HG02870 (cell line): ENCODE data around the gene IQSEC1.

Experiments used
- ATAC-seq: cut with Tn5 transposase; IDR thresholded peaks from one replicate; pipeline ENCODE4 v1.9.1; 2021; ENCODE audit warnings: mild to moderate bottlenecking, moderate library complexity; ENCODE audit not compliant: unreplicated experiment

The IQSEC1 gene

DNA sequence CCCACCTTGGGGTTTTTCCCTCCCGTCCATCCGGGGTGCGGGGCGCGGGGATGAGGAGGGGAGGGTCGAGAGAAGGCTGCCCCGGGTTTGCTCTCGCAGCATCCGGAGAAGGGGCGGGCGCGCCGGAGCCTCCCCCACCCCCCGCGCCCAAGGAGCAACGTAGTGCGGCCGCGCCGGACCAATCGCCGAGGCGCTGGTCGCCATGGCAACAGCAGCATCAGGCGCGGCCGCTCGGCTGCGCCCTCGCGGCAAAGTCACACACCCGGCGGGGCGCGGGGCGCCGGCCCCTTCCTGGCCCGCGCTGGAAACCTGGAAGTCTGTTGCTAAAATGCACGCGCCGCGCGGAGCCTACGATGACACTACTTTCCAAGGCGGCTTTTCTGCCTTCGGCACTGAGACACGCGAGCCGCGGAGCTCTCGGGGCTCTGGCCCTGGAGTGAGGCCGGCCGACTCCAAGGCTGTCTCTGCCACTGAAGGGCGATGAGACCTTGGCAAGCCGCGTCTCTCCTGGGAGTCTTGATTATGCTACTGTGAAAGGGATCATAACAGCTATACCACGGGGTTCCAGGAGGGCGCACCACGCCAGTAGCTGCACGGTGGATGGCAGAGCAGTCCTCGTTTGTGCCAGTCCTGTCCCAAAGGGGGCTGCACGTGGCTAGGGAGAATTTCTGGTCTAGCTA is at the start of gene IQSEC1:
Gene IQSEC1, minus strand, starts transcription at position 104 of the 680 bp plus-strand sequence. CDS start 415 bp downstream, outside the sequence.
- ATAC-seq, result peak; percentile 31

DNA sequence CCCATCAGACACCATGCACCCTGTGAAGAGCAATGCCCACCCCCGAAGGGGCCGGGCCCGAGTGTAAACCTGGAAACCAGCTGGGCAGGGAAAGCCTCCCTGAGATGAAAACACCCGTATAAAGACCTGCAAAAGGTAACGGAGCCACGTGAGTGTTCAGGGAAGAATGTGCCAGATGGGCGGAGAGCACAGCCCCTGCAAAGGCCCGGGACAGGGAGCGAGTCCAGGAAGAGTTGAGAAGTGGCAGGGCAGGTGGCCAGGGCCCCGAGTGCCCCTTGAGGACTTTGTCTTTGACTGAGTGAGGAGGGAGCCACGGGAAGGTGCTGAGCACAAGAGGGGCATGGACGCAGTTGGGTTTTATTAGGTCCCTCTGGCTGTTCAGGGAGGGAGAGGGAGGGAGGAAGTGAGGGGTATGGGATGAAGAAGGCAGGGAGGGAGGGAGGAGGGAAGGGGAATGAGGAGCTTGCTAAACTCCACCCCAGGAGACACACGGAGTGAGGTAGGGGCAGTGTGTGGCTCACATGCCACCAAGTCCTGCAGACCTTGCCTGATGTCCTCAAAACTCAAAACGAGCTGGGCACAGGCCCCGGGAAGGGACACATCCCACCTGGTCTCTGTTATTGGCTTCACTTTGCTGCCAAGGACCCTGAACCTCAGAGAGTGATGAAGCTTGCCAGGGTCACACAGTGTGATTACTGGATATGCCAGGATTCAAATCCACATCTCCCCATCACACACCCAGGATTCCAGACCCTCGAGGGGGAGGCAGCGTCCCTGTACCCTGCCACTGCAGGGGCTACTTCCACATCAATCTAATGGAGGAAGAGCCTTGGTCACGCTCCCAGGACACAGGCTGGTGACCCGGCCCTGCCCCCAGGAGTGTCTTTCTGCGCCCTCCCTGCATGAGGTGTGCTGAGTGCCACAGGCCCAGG is 49.1 kb upstream of the IQSEC1 start:
- ATAC-seq, result no peak

DNA sequence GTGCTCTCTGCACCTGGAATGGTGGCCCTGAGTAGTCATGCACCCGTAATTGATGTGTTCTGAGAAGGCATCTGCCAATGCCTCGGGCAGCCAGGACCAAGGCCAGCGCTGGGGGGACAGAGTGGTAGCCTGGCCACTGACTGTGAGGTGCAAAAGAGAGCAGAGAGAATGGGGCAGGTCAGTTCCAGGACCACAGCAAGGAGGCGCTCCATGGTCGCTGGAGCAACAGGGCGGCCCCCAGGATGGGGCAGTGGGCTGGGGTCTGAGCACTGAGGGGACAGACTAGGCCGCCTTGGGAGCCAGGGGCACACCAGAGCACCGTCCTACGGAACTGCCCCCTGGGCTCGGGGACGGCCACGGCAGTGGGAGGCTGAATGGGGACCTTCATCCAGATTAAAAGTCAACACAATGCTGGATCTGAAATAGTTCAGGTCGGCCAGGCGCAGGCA is 48.3 kb upstream of the IQSEC1 start:
- ATAC-seq, result no peak

GRCh38 chr3:13120928-13121552 is 47.8 kb upstream of the IQSEC1 start:
- ATAC-seq, result no peak

DNA sequence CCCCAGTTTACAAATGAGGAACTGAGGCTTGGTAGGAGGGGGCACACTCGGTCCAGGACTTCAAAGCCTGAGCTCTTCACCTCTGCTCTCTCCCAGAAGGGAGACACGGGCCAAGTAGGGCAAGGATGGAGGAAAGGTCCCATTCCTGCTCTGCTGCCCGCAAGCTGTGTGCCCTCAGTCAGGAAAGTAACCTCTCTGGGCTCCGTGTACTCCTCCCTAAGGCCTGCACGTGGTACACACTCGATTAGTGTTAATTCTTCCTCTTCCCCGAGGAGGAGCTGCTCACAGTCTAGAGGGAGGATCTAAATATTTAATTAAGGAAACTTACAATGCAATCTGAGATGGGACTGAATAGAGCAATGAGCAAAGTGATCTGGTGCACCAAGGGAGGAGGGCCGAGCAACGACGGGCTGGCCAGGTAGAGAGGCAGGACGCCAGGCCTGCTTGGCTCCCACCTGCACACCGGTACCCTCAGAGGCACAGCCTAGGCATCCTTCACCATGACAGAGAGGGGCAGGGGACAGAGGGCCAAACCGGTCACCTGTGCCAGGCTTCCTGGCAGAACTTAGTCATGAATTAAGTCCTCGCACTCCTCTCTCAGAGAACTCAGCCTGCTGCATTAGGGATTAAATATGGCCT is 47.2 kb upstream of the IQSEC1 start:
- no peak for ATAC-seq

DNA sequence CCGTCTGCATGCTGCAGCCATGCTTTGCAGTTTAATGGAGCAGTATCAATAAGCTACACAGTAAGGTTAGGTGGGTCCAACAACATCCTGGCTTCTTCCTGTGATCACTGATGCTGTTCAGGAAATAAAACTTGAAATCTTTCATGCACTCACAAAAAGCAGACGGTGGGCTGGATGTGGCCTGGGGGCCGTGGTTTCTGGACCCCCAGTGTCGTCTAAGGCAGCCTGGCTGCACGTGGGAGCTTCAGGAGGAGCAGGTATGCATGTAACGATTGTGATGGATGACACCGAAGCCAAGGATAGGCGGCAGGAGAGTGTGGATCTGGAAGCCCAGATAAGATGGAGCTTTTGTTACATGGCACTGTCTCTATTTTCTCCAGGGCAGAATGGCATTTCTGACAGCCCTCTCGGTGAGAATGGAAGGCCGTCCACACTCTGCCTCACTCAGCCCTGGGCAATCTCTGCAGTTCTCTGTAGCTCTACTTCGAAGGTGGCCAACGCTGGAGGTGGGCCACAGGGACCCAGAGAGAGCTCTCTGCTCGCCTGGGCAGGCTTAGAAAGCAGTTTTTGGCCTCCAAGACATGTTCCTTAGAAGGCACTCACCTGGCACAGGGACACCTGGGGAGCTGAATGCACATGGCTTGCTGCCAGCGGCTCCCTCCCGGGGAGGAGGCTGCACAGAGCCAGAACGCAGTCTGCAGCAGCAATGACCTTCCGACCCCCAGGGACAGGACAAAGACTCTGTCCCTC is 46.4 kb upstream of the IQSEC1 start:
- ATAC-seq, result no peak

DNA sequence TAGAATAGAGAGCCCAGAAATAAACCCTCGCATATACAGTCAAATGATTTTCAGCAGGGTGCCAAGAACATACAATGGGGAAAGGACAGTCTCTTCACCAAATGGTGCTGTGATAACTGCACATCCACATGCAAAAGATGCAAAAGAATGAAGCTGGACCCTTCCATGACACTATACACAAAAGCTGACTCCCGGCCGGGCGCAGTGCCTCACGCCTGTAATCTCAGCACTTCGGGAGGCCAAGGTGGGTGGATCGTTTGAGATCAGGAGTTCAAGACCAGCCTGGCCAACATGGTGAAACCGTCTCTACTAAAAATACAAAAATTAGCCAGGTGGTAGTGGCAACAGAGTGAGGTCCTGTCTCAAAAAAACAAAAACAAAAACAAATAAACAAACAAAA is 43.2 kb upstream of the IQSEC1 start:
- ATAC-seq, result no peak

GRCh38 chr3:13115991-13116390 is 42.8 kb upstream of the IQSEC1 start:
- ATAC-seq, result no peak

DNA sequence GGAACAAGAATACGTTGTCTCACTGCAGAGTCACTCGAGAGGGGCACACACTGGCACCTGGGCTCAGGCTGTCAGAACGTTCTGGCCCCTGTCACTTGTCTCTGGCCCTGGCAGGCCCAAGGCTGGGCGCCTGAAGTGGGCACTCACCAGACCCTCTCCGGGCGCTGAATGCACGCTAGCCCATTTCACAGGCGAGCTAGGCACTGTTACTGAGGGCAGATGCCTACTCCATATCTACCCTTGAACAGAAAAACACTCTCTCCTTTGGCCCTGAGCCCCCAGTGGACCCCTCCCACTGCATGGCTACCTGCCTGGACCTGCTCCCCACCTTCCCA is 42.3 kb upstream of the IQSEC1 start:
- ATAC-seq, result no peak

- ATAC-seq, result no peak
Observed at GRCh38 chr3:13114811-13115575, 41.8 kb upstream of the IQSEC1 start.

DNA sequence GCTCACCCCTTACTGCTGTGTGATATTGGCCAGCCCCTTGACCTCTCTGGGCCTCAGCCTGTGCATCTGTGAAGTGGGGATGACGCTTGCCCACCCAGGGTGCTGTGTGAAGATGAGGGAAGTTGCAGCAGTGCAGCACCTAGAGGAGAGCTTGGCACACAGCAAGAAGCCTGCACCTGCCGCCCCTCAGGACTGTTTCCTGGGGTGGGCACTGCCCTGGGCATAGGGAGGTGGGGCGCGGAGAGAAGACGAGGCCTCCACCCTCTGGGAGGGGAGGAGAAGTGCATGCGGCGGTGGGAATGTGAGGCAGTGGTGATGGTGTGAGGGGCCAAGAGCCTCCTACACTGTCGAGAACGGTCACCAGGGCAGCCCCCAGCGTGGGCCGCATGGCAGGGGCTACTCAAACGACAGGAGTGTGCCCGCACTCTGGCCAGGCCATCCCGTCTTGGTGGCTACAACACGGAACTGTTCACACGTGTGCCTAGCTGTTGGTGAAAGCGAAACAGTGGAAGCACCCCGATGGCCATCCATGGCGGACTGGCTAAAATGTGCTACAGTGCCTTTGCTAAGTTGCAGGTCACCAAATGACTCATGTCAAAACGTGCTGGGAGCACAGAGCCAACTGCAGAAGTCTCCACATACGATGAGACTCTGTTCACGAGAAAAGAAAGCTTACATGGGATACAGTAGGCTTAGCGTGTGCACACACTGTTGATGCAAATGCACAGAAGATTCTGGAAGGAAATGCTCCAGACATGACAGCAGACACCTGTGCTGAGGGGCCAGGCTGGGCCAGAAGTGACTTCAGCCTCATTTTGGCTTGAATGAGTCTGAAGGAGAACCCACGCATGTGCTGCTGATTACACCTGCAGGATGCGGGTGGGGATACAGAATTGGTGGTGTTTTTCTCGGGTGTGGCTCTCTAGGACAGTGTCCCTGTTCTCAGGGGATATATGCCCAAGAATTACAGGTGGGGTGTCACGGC is 40.4 kb upstream of the IQSEC1 start:
- ATAC-seq, result no peak

DNA sequence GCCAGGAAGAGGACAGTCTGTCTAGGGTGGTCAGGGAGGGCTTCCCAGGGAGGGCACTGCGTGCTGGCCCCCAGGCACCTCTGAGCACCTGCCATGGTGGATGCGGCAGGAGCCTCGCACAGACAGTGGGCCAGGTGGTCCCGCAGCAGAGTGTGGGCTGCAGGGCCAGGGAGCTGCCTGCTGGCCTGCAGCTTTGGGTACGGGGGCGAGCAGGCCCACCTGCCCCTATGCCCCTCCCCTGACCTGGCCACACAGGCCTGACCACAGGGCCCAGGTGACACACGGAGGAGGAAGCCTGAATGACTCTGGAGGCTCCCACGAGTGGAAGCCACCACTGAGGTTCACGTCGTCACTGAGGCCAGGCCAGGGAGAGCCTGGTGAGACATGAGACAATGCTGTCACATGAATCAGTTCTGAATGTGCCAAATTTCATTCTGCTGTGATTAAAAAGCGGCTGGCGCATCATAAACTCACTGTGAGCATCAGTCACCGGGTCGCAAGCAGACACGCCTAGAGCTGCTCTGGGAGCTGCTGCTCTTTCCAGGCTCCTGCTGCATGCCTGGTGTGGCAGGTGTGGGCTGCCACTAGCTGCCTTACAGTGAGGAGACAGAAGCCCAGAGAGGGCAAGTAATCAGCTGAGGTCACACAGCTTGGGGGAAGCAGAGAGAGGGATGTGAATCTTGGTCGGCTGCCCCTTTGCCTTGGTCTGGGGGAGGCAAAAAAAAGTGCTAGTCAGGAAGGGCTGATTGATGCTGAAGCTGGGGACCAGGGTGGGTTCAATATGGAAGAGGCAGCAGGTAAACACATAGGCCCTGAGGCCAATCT is 39.5 kb upstream of the IQSEC1 start:
- no peak for ATAC-seq

GRCh38 chr3:13111873-13112520 is 38.8 kb upstream of the IQSEC1 start:
- no peak for ATAC-seq

DNA sequence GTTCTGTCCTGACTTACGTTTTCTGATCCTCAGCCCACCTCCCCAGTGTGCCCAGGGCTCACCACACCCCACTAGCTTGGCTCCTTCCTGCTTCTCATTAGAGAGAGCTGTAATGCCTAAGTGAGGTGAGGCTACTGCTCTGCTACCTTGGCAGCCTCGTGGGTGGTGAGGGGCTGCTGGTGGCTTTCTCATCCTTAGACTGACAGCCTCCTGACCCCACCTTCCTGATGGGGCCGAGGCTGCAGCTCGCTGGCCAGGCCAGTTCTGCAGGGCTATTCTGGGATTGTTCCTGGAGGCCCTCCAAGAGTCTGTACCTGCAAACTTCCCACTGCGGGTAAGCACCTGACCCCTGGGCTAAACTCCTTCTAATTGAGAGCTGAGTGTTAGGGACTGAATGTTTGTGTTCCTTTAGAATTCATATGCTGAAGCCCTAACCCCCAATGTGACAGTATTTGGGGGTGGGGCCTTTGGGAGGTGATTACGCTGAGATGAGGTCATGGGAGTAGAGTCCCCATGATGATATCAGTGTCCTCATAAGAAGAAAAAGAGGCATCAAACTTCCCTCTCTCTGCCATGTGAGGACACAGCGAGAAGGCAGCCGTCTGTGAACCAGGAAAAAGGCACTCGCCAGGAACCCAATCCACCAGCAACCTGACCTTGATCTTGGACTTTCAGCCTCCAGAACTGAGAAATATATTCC is 38.1 kb upstream of the IQSEC1 start:
- no peak for ATAC-seq

- ATAC-seq, result peak; percentile 58
Observed at GRCh38 chr3:13110678-13111116, 37.5 kb upstream of the IQSEC1 start.

GRCh38 chr3:13109516-13109915 is 36.3 kb upstream of the IQSEC1 start:
- no peak for ATAC-seq

DNA sequence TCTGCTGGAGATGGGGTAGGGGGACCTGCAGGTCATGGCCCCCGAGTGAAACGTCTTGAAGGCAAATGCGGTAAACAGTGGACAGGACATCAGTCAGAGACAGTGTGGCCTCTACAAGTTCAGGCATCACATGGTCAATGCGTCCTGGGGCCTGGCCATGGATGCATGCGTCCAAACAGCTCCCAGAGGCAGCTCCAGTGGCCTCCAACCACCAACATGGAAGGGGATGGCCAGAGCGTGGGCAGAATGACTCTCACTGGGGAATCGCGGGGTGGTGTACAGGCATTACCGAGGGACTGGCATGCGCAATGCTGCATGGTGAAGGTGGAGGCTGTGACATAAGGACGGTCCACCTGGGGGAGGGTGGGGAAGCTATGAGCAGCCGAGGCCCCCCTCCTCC is 35.6 kb upstream of the IQSEC1 start:
- no peak for ATAC-seq
